Fibroblast of lung (primary cell): Measurements from ENCODE around the gene PLEKHA8.
"Not testable (repeated sequence)": the region's sequence is repeated elsewhere in the genome, so short reads cannot be mapped to it uniquely, and the experiment has no call there.

Experiments used
- EZH2 ChIP-seq: IDR thresholded peaks from 2 replicates; pipeline ENCODE4 v1.5.1; 2012; ENCODE audit warnings: low read length, control low read depth, mild to moderate bottlenecking; ENCODE audit errors: missing control alignments
- TF ChIP-seq, protein P1 (sequence below), 2 donors: IDR thresholded peaks in 1 of 2; conservative IDR thresholded peaks in 1 of 2; 1 replicate in 1 of 2; 2 replicates in 1 of 2; pipeline ENCODE4 v1.5.1; 2011 to 2012; ENCODE audit warnings: low read length in 2 of 2, control low read depth in 1 of 2, inconsistent platforms in 1 of 2, low read depth in 1 of 2, mild to moderate bottlenecking in 1 of 2

DNA sequence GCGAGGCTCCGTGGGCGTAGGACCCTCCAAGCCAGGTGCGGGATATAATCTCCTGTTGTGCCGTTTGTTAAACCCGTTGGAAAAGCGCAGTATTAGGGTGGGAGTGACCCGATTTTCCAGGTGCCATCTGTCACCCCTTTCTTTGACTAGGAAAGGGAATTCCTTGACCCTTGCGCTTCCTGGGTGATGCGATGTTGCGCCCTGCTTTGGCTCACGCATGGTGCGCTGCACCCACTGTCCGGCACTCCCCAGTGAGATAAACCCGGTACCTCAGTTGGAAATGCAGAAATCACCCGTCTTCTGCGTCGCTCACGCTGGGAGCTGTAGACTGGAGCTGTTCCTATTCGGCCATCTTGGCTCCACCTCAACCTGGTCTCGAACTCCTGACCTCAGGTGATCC lies 70.4 kb downstream of the PLEKHA8 start:
- TF ChIP-seq, protein P1, sequence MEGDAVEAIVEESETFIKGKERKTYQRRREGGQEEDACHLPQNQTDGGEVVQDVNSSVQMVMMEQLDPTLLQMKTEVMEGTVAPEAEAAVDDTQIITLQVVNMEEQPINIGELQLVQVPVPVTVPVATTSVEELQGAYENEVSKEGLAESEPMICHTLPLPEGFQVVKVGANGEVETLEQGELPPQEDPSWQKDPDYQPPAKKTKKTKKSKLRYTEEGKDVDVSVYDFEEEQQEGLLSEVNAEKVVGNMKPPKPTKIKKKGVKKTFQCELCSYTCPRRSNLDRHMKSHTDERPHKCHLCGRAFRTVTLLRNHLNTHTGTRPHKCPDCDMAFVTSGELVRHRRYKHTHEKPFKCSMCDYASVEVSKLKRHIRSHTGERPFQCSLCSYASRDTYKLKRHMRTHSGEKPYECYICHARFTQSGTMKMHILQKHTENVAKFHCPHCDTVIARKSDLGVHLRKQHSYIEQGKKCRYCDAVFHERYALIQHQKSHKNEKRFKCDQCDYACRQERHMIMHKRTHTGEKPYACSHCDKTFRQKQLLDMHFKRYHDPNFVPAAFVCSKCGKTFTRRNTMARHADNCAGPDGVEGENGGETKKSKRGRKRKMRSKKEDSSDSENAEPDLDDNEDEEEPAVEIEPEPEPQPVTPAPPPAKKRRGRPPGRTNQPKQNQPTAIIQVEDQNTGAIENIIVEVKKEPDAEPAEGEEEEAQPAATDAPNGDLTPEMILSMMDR (conservative IDR thresholded peaks at IDR 0.05 in 1 of 2, IDR thresholded peaks at IDR 0.05 in 1 of 2; ENCODE audit: low read depth in 1 of 2, low read length in 2 of 2) = not testable (repeated sequence)
- TF ChIP-seq EZH2 = not testable (repeated sequence)
